ENCODE measurements around the gene APPL2. TPM values are rescaled to one million over a fixed set of nuclear protein-coding genes. Genes with fewer than 3 reads are reported as not detected.

The APPL2 gene
- polyA plus RNA-seq, 1 experiment: 50.1 TPM

DNA sequence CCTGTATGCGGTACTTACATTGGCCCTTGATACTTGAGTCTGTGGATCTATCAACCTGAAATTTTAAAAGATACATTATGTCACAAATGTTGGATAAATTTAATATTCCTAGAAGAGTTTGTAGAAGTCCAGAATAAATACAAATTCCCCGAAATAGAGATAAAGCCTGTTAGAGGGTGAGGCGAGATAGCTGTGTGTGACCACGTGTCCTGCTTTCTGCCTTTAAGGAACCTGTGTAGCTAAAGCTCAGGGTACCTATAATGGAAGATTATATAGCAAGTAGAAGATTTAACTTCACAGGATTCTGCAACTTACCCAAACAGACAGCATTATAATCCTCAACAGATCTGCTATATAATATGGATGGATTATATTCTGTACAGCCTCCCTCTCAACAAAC is 58.8 kb downstream of the APPL2 start:
- ChIA-PET CTCF (no interaction called here), POLR2A (no interaction called here)
- Histone ChIP-seq H3K27ac (ENCODE audit: low read depth, low read length) (no peak overlapping the region), H3K9me3 (ENCODE audit: control insufficient read depth, insufficient read depth, low read length) (no peaks in the 10 kb centered on the region), H3K27me3 (ENCODE audit: control insufficient read depth, insufficient read depth, low read length) (no peaks in the 10 kb centered on the region), H3K4me3 (ENCODE audit: low read depth, low read length) (no peak overlapping the region)
- TF ChIP-seq, protein P1, sequence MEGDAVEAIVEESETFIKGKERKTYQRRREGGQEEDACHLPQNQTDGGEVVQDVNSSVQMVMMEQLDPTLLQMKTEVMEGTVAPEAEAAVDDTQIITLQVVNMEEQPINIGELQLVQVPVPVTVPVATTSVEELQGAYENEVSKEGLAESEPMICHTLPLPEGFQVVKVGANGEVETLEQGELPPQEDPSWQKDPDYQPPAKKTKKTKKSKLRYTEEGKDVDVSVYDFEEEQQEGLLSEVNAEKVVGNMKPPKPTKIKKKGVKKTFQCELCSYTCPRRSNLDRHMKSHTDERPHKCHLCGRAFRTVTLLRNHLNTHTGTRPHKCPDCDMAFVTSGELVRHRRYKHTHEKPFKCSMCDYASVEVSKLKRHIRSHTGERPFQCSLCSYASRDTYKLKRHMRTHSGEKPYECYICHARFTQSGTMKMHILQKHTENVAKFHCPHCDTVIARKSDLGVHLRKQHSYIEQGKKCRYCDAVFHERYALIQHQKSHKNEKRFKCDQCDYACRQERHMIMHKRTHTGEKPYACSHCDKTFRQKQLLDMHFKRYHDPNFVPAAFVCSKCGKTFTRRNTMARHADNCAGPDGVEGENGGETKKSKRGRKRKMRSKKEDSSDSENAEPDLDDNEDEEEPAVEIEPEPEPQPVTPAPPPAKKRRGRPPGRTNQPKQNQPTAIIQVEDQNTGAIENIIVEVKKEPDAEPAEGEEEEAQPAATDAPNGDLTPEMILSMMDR (IDR thresholded peaks at IDR 0.05; ENCODE audit: low read depth, low read length): no peak
- DNase-seq (ENCODE audit: low read depth, low spot score): no peak

DNA sequence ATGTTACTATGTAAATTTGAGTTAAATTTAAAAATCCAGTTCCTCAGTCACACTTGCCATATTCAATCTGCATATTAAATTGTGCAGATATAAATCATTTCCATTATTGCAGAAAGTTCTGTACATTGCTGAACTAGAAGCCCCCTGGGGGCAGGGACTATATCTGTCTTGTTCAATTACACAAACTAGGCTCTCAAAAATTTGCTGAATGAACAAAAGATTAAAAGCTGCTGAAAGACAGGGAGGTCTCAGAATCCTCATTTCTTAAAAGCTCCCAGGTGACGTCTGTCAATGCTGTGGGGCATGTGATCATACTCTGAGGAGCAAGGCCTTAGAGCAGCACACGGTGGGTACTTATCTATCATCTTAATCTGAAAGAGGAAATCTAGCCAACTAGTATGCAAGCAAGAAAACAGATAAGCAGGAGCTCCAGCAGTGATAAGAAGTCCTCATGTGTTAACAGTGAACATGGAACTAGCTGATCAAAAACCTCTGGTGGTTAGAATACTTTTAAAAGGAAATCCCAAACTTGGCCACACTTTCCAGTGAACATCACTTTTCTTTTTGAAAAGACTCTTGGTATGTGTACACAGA is 60.5 kb downstream of the APPL2 start:
- ChIA-PET CTCF (interaction anchor here (1.4 kb wide), 1 partner anchor 9 kb away, joined by 5 read pairs; no protein-coding TSS in a partner anchor), POLR2A (no interaction called here)
- H3K27ac ChIP-seq (ENCODE audit: low read depth, low read length): no peak overlapping the region
- no peaks in the 10 kb centered on the region for H3K27me3 ChIP-seq (ENCODE audit: control insufficient read depth, insufficient read depth, low read length)
- no peak for DNase-seq (ENCODE audit: low read depth, low spot score)
- no peak overlapping the region for H3K4me3 ChIP-seq (ENCODE audit: low read depth, low read length)
- TF ChIP-seq, protein P1 (IDR thresholded peaks at IDR 0.05; ENCODE audit: low read depth, low read length): no peak
- H3K9me3 ChIP-seq (ENCODE audit: control insufficient read depth, insufficient read depth, low read length): no peaks in the 10 kb centered on the region

DNA sequence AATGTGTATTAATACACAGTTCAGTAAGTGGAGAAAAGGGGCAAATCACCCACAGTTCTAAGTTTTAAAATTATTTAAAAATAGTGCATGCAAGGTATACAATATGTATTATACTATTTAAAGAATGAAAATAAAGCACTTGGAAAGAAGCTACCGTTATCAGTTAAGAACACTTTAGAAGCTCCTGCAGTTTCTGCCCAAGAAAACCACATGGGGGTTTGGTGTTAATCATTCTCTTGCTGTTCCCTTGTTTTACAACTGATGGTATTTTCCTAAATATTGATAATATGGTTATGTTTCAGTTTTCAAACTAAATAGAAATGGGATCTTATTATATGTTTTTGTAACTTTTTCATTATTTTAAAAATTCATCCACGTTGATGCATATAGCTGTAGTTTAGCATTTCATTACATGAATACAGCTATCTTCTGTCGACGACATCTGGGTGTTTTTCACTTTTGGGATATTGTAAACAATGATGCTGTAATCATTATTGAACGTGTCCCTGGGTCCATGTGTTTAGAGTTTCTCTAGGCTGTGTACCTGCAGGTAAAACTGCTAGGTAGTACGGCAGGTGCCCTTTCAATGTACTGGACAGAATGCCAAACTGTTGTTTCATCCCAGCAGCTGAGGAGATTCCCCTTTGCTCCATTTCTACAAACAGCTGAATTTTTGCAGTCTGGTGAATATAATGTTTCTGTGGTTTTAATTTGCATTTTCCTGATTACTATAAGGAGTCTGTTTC is 64.1 kb downstream of the APPL2 start:
- no peak overlapping the region for H3K27ac ChIP-seq (ENCODE audit: low read depth, low read length)
- H3K9me3 ChIP-seq (ENCODE audit: control insufficient read depth, insufficient read depth, low read length): no peaks in the 10 kb centered on the region
- ChIA-PET POLR2A (no interaction called here), CTCF (interaction anchor here (0.7 to 1.8 kb wide), 2 partner anchors 13 to 212 kb away, joined by 4 to 5 read pairs; no protein-coding TSS in a partner anchor)
- no peaks in the 10 kb centered on the region for H3K27me3 ChIP-seq (ENCODE audit: control insufficient read depth, insufficient read depth, low read length)
- TF ChIP-seq, protein P1 (IDR thresholded peaks at IDR 0.05; ENCODE audit: low read depth, low read length): no peak
- no peak for DNase-seq (ENCODE audit: low read depth, low spot score)
- H3K4me3 ChIP-seq (ENCODE audit: low read depth, low read length): no peak overlapping the region

DNA sequence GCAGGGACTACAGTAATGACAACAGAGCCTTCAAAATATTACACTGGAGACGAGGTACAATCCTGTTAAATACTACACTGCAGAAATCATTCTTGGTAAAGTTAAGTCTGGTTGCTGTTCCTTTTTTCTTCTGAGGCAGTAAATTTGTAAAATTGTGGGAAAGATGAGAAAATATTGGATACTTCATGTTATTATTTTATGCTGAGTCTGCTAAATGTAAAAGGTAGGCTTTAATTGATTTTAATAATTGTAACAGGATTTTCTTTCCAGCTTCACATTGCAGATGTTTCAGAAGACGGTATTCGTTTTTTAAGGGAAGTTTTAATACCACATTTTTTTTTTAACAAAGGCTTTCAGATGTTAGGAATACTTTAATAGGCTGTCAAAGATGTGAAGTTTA is 65.8 kb downstream of the APPL2 start:
- TF ChIP-seq, protein P1 (IDR thresholded peaks at IDR 0.05; ENCODE audit: low read depth, low read length): no peak
- no peak overlapping the region for H3K27ac ChIP-seq (ENCODE audit: low read depth, low read length)
- ChIA-PET CTCF (no interaction called here), POLR2A (no interaction called here)
- H3K9me3 ChIP-seq (ENCODE audit: control insufficient read depth, insufficient read depth, low read length): no peaks in the 10 kb centered on the region
- DNase-seq (ENCODE audit: low read depth, low spot score): no peak
- H3K27me3 ChIP-seq (ENCODE audit: control insufficient read depth, insufficient read depth, low read length): no peaks in the 10 kb centered on the region
- H3K4me3 ChIP-seq (ENCODE audit: low read depth, low read length): no peak overlapping the region

DNA sequence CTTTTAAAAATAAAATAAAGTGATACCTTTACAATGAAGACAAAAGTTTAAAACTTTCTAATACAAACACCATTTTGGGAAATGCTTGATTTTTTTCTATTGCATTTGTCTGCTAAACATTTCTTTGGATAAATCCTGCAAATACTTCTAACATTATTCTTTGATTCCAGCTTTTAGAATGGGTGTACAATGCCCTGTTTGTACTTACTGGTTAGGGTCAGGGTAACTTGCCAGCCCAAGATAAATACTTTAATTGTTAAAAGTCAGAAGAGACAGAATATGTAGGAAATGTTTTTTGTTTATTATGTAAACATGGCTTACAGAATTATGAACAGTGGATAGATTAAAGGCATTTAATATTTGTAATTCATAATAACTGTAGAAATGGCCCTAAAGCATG is 68.0 kb downstream of the APPL2 start:
- Histone ChIP-seq H3K27ac (ENCODE audit: low read depth, low read length) (no peak overlapping the region), H3K27me3 (ENCODE audit: control insufficient read depth, insufficient read depth, low read length) (no peaks in the 10 kb centered on the region), H3K4me3 (ENCODE audit: low read depth, low read length) (no peak overlapping the region), H3K9me3 (ENCODE audit: control insufficient read depth, insufficient read depth, low read length) (no peaks in the 10 kb centered on the region)
- ChIA-PET POLR2A (interaction anchor here (1.2 kb wide), 1 partner anchor 68 kb away, joined by 4 read pairs; the partner anchor contains the start of gene APPL2), CTCF (no interaction called here)
- TF ChIP-seq, protein P1 (IDR thresholded peaks at IDR 0.05; ENCODE audit: low read depth, low read length): no peak
- no peak for DNase-seq (ENCODE audit: low read depth, low spot score)

All from AG04450 (cell line).